ENCODE measurements around the gene IFI27L2. TPM values are rescaled to one million over a fixed set of nuclear protein-coding genes. Genes with fewer than 3 reads are reported as not detected.

IFI27L2 gene
- total and polyA plus RNA-seq, 2 of the 8 experiments (the other 6 are each of a cell fraction or from before 2014, with no cell fraction given): 14.0 to 69.6 TPM

- FAIRE-seq: no peak
- CTCF ChIA-PET (ENCODE audit: partially characterized antibody): interaction anchor here (0.8 to 1.4 kb wide), 4 partner anchors 12 to 150 kb away, joined by 3 read pairs; no protein-coding TSS in a partner anchor
- no peak overlapping the region for H3K4me2 ChIP-seq (ENCODE audit: insufficient read depth in 1 of 2, low read depth in 2 of 2, low read length in 2 of 2)
Measured at GRCh38 chr14:94089479-94089878, 39.9 kb downstream of the IFI27L2 start.

More at GRCh38 chr14:94089479-94089878, 39.9 kb downstream of the IFI27L2 start:
- Histone ChIP-seq H2BK15ac (ENCODE audit: low read length) (no peak overlapping the region), H3K79me1 (ENCODE audit: low read depth, low read length) (no peaks in the 10 kb centered on the region), H3K56ac (replicated peaks; ENCODE audit: insufficient read length, low read depth, low read length) (no peak overlapping the region), H3K9me3 (ENCODE audit: insufficient read depth in 2 of 2, low read depth in 1 of 2, low read length in 1 of 2) (no peaks in the 10 kb centered on the region), H3K27me3 (replicated peaks in 1 of 4; ENCODE audit: control insufficient read depth in 3 of 4, extremely low read depth in 1 of 4, insufficient read depth in 3 of 4, low read length in 3 of 4) (no peaks in the 10 kb centered on the region), H4K8ac (ENCODE audit: extremely low read depth, insufficient read depth, low read length) (no peak overlapping the region), H4K5ac (ENCODE audit: insufficient read length, low read depth, low read length) (no peak overlapping the region), H2BK20ac (ENCODE audit: low read length) (no peak overlapping the region), H3K36me3 (ENCODE audit: control insufficient read depth in 2 of 4, insufficient read depth in 4 of 4, low read length in 3 of 4) (no peaks in the 10 kb centered on the region), H2BK5ac (ENCODE audit: low read depth, low read length) (no peak overlapping the region), H3K4me1 (replicated peaks in 1 of 4; ENCODE audit: control insufficient read depth in 3 of 4, insufficient read depth in 4 of 4, low read length in 3 of 4) (no peaks in the 10 kb centered on the region), H3K23me2 (ENCODE audit: low read depth, low read length) (no peaks in the 10 kb centered on the region), H3K9ac (replicated peaks in 1 of 4; ENCODE audit: extremely low read depth in 1 of 4, low read depth in 3 of 4, low read length in 3 of 4) (no peak overlapping the region), H3K4me3 (ENCODE audit: extremely low read depth in 1 of 4, insufficient read depth in 2 of 4, low read depth in 3 of 4, low read length in 4 of 4) (no peak overlapping the region), H3K14ac (ENCODE audit: insufficient read length) (no peak overlapping the region), H4K91ac (replicated peaks; ENCODE audit: insufficient read length, low read length) (no peak overlapping the region), H2BK120ac (replicated peaks; ENCODE audit: low read depth, low read length) (no peak overlapping the region), H2AK5ac (ENCODE audit: low read depth, low read length) (no peak overlapping the region), H4K20me1 (replicated peaks in 1 of 2; ENCODE audit: control insufficient read depth in 1 of 2, insufficient read depth in 2 of 2, low read length in 2 of 2) (no peaks in the 10 kb centered on the region), H3K79me2 (ENCODE audit: control insufficient read depth in 1 of 2, insufficient read depth in 2 of 2, low read length in 2 of 2) (no peaks in the 10 kb centered on the region), H2AFZ (ENCODE audit: low read length) (no peak overlapping the region), H2BK12ac (ENCODE audit: low read depth, low read length) (no peak overlapping the region), H3K18ac (ENCODE audit: extremely low read depth, low read length) (no peak overlapping the region), H3K4ac (replicated peaks; ENCODE audit: insufficient read length, low read depth, low read length) (no peak overlapping the region), H3K23ac (ENCODE audit: insufficient read length) (no peak overlapping the region), H3K27ac (ENCODE audit: low read depth, low read length) (no peak overlapping the region)
- no peak for TF ChIP-seq MAFK (IDR thresholded peaks at IDR 0.05; ENCODE audit: low read depth, low read length)
- TF ChIP-seq JUN (IDR thresholded peaks at IDR 0.05; ENCODE audit: low read depth, low read length): no peak
- TF ChIP-seq, protein P1, sequence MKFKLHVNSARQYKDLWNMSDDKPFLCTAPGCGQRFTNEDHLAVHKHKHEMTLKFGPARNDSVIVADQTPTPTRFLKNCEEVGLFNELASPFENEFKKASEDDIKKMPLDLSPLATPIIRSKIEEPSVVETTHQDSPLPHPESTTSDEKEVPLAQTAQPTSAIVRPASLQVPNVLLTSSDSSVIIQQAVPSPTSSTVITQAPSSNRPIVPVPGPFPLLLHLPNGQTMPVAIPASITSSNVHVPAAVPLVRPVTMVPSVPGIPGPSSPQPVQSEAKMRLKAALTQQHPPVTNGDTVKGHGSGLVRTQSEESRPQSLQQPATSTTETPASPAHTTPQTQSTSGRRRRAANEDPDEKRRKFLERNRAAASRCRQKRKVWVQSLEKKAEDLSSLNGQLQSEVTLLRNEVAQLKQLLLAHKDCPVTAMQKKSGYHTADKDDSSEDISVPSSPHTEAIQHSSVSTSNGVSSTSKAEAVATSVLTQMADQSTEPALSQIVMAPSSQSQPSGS (IDR thresholded peaks at IDR 0.05; ENCODE audit: low read length): no peak
- TF ChIP-seq SUZ12 (IDR thresholded peaks at IDR 0.05; ENCODE audit: low read length): no peak
- TF ChIP-seq SIX5 (IDR thresholded peaks at IDR 0.05; ENCODE audit: low read depth, low read length): no peak
- no peak for TF ChIP-seq EP300 (IDR thresholded peaks at IDR 0.05; ENCODE audit: borderline replicate concordance in 1 of 2, low read depth in 2 of 2, low read length in 2 of 2)
- TF ChIP-seq SP2 (IDR thresholded peaks at IDR 0.05; ENCODE audit: low read length): no peak
- no peak for TF ChIP-seq TAF1 (IDR thresholded peaks at IDR 0.05; ENCODE audit: low read depth, low read length)
- WGBS, 2 experiments (ENCODE audit: extremely low coverage in 1 of 2, insufficient coverage in 1 of 2, insufficient read length in 1 of 2, insufficient replicate concordance in 2 of 2, low coverage in 1 of 2, low lambda C conversion rate in 2 of 2, missing lambda C conversion rate in 1 of 2): 94% methylated on average over 4 of the region's 4 CpGs; no CpG with 5 or more reads in 1 of the 2 experiments
- no peak for DNase-seq (ENCODE audit: low read depth in 1 of 2, low spot score in 2 of 2)
- POLR2A ChIA-PET (ENCODE audit: partially characterized antibody): interaction anchor here (1.2 kb wide), 1 partner anchor 9 kb away, joined by 4 read pairs; no protein-coding TSS in a partner anchor
